HepG2 (cell line): ENCODE results near the gene GNAL. TPM values are rescaled to one million over a fixed set of nuclear protein-coding genes. Genes with fewer than 3 reads are reported as not detected.
A peak's percentile ranks its signal among the peaks of the same experiment; 100 is the strongest.

Experiments used
- ATAC-seq: fragments of 200-7000 bp; cut with Tn5 transposase; 3 replicates; pipeline ENCODE4 v1.9.1; 2020; ENCODE audit warnings: mild to moderate bottlenecking, moderate library complexity
- BruUV-seq: library from RNA; stranded (reverse); fragments of 400-500 nt; replicated peaks from 2 replicates; lab custom pipeline; 2021; lab: Mats Ljungman, UMichigan
- CTCF ChIA-PET: fragments of 300-600 bp; formaldehyde crosslinking; extraction: SDS; loops from one replicate; lab custom pipeline; 2021; ENCODE audit warnings: low total read pairs, inconsistent platforms, low intra/inter-chr PET ratio; lab: Yijun Ruan, JAX
- POLR2A ChIA-PET: fragments of 350-600 bp; sonication (Branson Sonifier 250); formaldehyde crosslinking; loops from one replicate; lab custom pipeline; 2020; ENCODE audit warnings: antibody characterized with exemption, inconsistent platforms; lab: Yijun Ruan, JAX
- DNase-seq: peaks from one replicate; pipeline ENCODE4 v3.0.0-alpha.2; 2015; ENCODE audit warnings: low spot score
- FAIRE-seq: peaks from 3 replicates; lab custom pipeline; 2011; peaks lifted over from hg19 to GRCh38; lab: Jason Lieb, UNC
- H2AFZ ChIP-seq: one replicate; pipeline ENCODE4 v1.6.1; 2011; ENCODE audit warnings: low read length, inconsistent platforms
- H3K27ac ChIP-seq: fragments of 300-600 bp; 3 replicates; pipeline ENCODE4 v1.8.0; 2011; ENCODE audit warnings: mixed run types, mild to moderate bottlenecking, mixed read lengths, low read length, inconsistent platforms; ENCODE audit not compliant: insufficient read depth; ENCODE audit errors: extremely low read length
- H3K27me3 ChIP-seq, 2 experiments: fragments of 200-600 bp in 1 of 2; 2 replicates in 1 of 2; 3 replicates in 1 of 2; pipeline versions ENCODE4 v1.6.0 to v1.8.0; 2011; ENCODE audit warnings: low read length in 2 of 2, mild to moderate bottlenecking in 2 of 2, moderate library complexity in 2 of 2, inconsistent platforms in 1 of 2; ENCODE audit not compliant: insufficient read depth in 2 of 2, control insufficient read depth in 1 of 2
- H3K36me3 ChIP-seq, 2 experiments: fragments of 200-600 bp in 1 of 2; replicated peaks in 1 of 2; 2 replicates in 1 of 2; 3 replicates in 1 of 2; pipeline versions ENCODE4 v1.5.1 to v1.8.0; 2011; ENCODE audit warnings: low read length in 2 of 2, inconsistent platforms in 1 of 2; ENCODE audit not compliant: insufficient read depth in 2 of 2, control insufficient read depth in 1 of 2
- H3K4me1 ChIP-seq: 2 replicates; pipeline ENCODE4 v1.5.1; 2012; ENCODE audit warnings: low read length, inconsistent platforms; ENCODE audit not compliant: insufficient read depth
- H3K4me2 ChIP-seq: 2 replicates; pipeline ENCODE4 v1.6.0; 2011; ENCODE audit warnings: low read depth, low read length, inconsistent platforms
- H3K4me3 ChIP-seq, 3 experiments: fragments of 200-600 bp in 1 of 3; sonication (generic), shearing (Covaris generic) in 1 of 3; replicated peaks in 1 of 3; 2 replicates each; pipeline ENCODE4 v1.5.1; 2011 to 2016; ENCODE audit warnings: low read length in 3 of 3, inconsistent platforms in 2 of 3, low read depth in 2 of 3, mild to moderate bottlenecking in 2 of 3, control low read depth in 1 of 3, mixed read lengths in 1 of 3; ENCODE audit not compliant: insufficient read depth in 1 of 3
- H3K79me2 ChIP-seq: one replicate; pipeline ENCODE4 v1.6.1; 2011; ENCODE audit warnings: low read length, inconsistent platforms; ENCODE audit not compliant: insufficient read depth
- H3K9ac ChIP-seq: 2 replicates; pipeline ENCODE4 v1.6.0; 2011; ENCODE audit warnings: mild to moderate bottlenecking, low read depth, low read length, inconsistent platforms; ENCODE audit not compliant: insufficient read depth
- H3K9me3 ChIP-seq: 2 replicates; pipeline ENCODE4 v1.5.1; 2012; ENCODE audit warnings: mild to moderate bottlenecking, low read length
- H4K20me1 ChIP-seq: 2 replicates; pipeline ENCODE4 v1.6.0; 2011; ENCODE audit warnings: inconsistent platforms, mild to moderate bottlenecking, low read length, moderate library complexity; ENCODE audit not compliant: insufficient read depth
- GATAD1 ChIP-seq: IDR thresholded peaks from 2 replicates; pipeline ENCODE4 v1.6.1; 2016; ENCODE audit warnings: missing genetic modification reagents, missing compliant biosample characterization
- MATR3 ChIP-seq: sonication (generic); formaldehyde crosslinking; IDR thresholded peaks from 2 replicates; pipeline ENCODE4 v1.4.0; 2020; ENCODE audit warnings: missing genetic modification reagents
- NFATC3 ChIP-seq: sonication (generic); formaldehyde crosslinking; IDR thresholded peaks from 2 replicates; pipeline ENCODE4 v1.5.1; 2020; ENCODE audit warnings: mild to moderate bottlenecking, missing genetic modification reagents
- STAG1 ChIP-seq: sonication (generic); formaldehyde crosslinking; IDR thresholded peaks from 2 replicates; pipeline ENCODE4 v1.4.0; 2020; ENCODE audit warnings: missing genetic modification reagents
- ZNF251 ChIP-seq: sonication (generic); formaldehyde crosslinking; IDR thresholded peaks from 2 replicates; pipeline ENCODE4 v1.9.0; 2021; ENCODE audit warnings: mild to moderate bottlenecking, missing genetic modification reagents
- ZNF570 ChIP-seq: sonication (generic); formaldehyde crosslinking; IDR thresholded peaks from 2 replicates; pipeline ENCODE4 v1.4.0; 2020; ENCODE audit warnings: mild to moderate bottlenecking, missing genetic modification reagents, borderline replicate concordance
- ZNF776 ChIP-seq: sonication (generic); formaldehyde crosslinking; IDR thresholded peaks from 2 replicates; pipeline ENCODE4 v1.4.0; 2020; ENCODE audit warnings: mild to moderate bottlenecking, missing genetic modification reagents
- WGBS: methylation state at CpG from one replicate; pipeline ENCODE4 v1.1.6; 2017; ENCODE audit warnings: low lambda C conversion rate; 5-methylcytosine and 5-hydroxymethylcytosine counted together
- in situ Hi-C: cut with HindIII; loops from 2 replicates; pipeline ENCODE4 v1.10.0; 2017; ENCODE audit warnings: low pct_unique_long_range_greater_than_20kb; ENCODE audit not compliant: extremely low pct_ligation_motif_present
- intact Hi-C: fragments of 100-400 bp; cut with micrococcal nuclease; formaldehyde crosslinking; loops from one replicate; pipeline ENCODE4 v1.10.0; 2022; ENCODE audit not compliant: unreplicated experiment
- polyA plus RNA-seq, 8 experiments: library from polyadenylated mRNA; depleted of rRNA in 3 of 8; stranded (reverse) in 7 of 8; unstranded in 1 of 8; fragments of >200 nt; fragmentation: Illumina TruSeq in 4 of 8; extraction: Trizol in 4 of 8; gene quantifications; 2 replicates each; pipeline versions ENCODE4 v1.2.1 to v1.2.3, GENCODE V29; 2011 to 2016; ENCODE audit warnings: low read depth in 4 of 8, missing spikeins in 1 of 8, mixed read lengths in 1 of 8; ENCODE audit not compliant: insufficient read depth in 1 of 8
- total RNA-seq, 5 experiments: library from RNA; depleted of rRNA; stranded (reverse); fragments of >200 nt; fragmentation: Illumina TruSeq; extraction: Trizol; gene quantifications; 2 replicates each; pipeline ENCODE4 v1.2.3, GENCODE V29; 2016; ENCODE audit warnings: low read depth in 1 of 5
- TF ChIP-seq, protein P1 (sequence below): sonication (generic); formaldehyde crosslinking; IDR thresholded peaks from 2 replicates; pipeline ENCODE4 v1.4.0; 2020; ENCODE audit warnings: missing genetic modification reagents
- TF ChIP-seq, protein P2 (sequence below): sonication (generic); formaldehyde crosslinking; IDR thresholded peaks from 2 replicates; pipeline ENCODE4 v1.5.0; 2020; ENCODE audit warnings: mild to moderate bottlenecking, missing genetic modification reagents, moderate library complexity
- TF ChIP-seq, protein P3 (sequence below): sonication (generic); formaldehyde crosslinking; IDR thresholded peaks from 2 replicates; pipeline ENCODE4 v1.5.0; 2020; ENCODE audit warnings: missing genetic modification reagents

The GNAL gene
- total and polyA plus RNA-seq, 2 of the 13 experiments (the other 11 are each of a cell fraction or from before 2014, with no cell fraction given), result 0.87 to 1.4 TPM

- ATAC-seq (peak; percentile 57), FAIRE-seq (no peak), DNase-seq (peak; percentile 14)
- Histone ChIP-seq H3K79me2 (no peaks in the 10 kb centered on the region), H3K9me3 (no peaks in the 10 kb centered on the region), H3K36me3 (no peaks in the 10 kb centered on the region), H3K9ac (no peak overlapping the region), H3K4me1 (no peaks in the 10 kb centered on the region), H3K27ac (no peak overlapping the region), H3K27me3 (peaks cover 0 to 16% of the 10 kb centered on the region in 2 experiments; a peak in 3 of 5 replicates), H3K4me3 (no peak overlapping the region), H2AFZ (no peak overlapping the region), H3K4me2 (no peak overlapping the region), H4K20me1 (no peaks in the 10 kb centered on the region)
- CTCF ChIA-PET, result interaction anchor here (1.7 kb wide), 1 partner anchor 72 kb away, joined by 4 read pairs; no protein-coding TSS in a partner anchor
- in situ Hi-C loops (loop anchor here (10.0 kb wide), 1 partner anchor 73 kb away; no protein-coding TSS in a partner anchor), intact Hi-C loops (no loop called here)
- no TSS peak for BruUV-seq
- WGBS, result 4% methylated on average over 1 of the region's 1 CpG
- POLR2A ChIA-PET, result no interaction called here
- TF ChIP-seq STAG1, result peak; percentile 32; the same call in 1 of the 2 replicates
- no peak for TF ChIP-seq MATR3 (CRISPR knock-in tag)
- TF ChIP-seq, protein P1, sequence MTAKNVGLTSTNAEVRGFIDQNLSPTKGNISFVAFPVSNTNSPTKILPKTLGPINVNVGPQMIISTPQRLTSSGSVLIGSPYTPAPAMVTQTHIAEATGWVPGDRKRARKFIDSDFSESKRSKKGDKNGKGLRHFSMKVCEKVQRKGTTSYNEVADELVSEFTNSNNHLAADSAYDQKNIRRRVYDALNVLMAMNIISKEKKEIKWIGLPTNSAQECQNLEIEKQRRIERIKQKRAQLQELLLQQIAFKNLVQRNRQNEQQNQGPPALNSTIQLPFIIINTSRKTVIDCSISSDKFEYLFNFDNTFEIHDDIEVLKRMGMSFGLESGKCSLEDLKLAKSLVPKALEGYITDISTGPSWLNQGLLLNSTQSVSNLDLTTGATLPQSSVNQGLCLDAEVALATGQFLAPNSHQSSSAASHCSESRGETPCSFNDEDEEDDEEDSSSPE, result no peak
- no peak for TF ChIP-seq ZNF251 (CRISPR knock-in tag)
- TF ChIP-seq, protein P2, sequence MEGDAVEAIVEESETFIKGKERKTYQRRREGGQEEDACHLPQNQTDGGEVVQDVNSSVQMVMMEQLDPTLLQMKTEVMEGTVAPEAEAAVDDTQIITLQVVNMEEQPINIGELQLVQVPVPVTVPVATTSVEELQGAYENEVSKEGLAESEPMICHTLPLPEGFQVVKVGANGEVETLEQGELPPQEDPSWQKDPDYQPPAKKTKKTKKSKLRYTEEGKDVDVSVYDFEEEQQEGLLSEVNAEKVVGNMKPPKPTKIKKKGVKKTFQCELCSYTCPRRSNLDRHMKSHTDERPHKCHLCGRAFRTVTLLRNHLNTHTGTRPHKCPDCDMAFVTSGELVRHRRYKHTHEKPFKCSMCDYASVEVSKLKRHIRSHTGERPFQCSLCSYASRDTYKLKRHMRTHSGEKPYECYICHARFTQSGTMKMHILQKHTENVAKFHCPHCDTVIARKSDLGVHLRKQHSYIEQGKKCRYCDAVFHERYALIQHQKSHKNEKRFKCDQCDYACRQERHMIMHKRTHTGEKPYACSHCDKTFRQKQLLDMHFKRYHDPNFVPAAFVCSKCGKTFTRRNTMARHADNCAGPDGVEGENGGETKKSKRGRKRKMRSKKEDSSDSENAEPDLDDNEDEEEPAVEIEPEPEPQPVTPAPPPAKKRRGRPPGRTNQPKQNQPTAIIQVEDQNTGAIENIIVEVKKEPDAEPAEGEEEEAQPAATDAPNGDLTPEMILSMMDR (CRISPR knock-in tag), result peak; percentile 38
Observed at GRCh38 chr18:11728249-11728648, 39.2 kb downstream of the GNAL start.

DNA sequence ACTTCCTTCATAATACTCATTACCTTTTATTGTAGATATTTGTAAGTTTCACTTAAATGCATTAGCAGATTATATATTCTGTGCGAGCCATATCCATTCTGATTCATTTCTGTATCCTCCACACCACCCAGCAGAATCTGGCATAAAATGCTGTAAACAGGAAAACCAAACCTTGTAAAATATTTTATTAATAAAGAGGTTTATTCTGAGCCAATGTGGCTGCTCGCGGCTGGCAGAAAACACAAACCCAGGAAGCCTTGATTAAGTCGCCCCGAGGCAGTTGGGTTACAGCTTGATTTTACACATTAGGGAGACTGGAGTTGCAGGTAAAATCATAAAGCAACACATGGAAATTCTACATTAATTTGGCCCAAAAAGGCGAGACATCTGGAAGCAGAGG is 40.5 kb downstream of the GNAL start:
- BruUV-seq, result no TSS peak
- no peak for FAIRE-seq
- H3K36me3 ChIP-seq, result no peaks in the 10 kb centered on the region
- TF ChIP-seq, protein P3, sequence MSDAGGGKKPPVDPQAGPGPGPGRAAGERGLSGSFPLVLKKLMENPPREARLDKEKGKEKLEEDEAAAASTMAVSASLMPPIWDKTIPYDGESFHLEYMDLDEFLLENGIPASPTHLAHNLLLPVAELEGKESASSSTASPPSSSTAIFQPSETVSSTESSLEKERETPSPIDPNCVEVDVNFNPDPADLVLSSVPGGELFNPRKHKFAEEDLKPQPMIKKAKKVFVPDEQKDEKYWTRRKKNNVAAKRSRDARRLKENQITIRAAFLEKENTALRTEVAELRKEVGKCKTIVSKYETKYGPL, result no peak
- TF ChIP-seq GATAD1 (CRISPR knock-in tag) (no peak), NFATC3 (CRISPR knock-in tag) (no peak), ZNF776 (CRISPR knock-in tag) (no peak), ZNF570 (CRISPR knock-in tag) (no peak)
- TF ChIP-seq, protein P1, result no peak
- TF ChIP-seq, protein P2 (CRISPR knock-in tag), result no peak

More for the DNA sequence above, 40.5 kb downstream of the GNAL start:
- POLR2A ChIA-PET, result no interaction called here
- H3K4me1 ChIP-seq, result no peaks in the 10 kb centered on the region
- H3K27me3 ChIP-seq, result peaks cover 0 to 12% of the 10 kb centered on the region in 2 experiments; a peak in 3 of 5 replicates
- ATAC-seq (no peak), DNase-seq (no peak)
- 47% methylated on average over 6 of the region's 6 CpGs for WGBS
- in situ Hi-C loops (loop anchor here (10.0 kb wide), 1 partner anchor 75 kb away; no protein-coding TSS in a partner anchor), intact Hi-C loops (no loop called here)
- H2AFZ ChIP-seq, result no peak overlapping the region
- H3K4me3 ChIP-seq, result no peak overlapping the region
- no peaks in the 10 kb centered on the region for H3K9me3 ChIP-seq
- no peak overlapping the region for H3K9ac ChIP-seq
- CTCF ChIA-PET, result no interaction called here
- H3K4me2 ChIP-seq, result no peak overlapping the region
- H3K27ac ChIP-seq, result no peak overlapping the region
- H3K79me2 ChIP-seq, result no peaks in the 10 kb centered on the region
- no peaks in the 10 kb centered on the region for H4K20me1 ChIP-seq
